ENCODE measurements around the gene PPP1R9B.

Gene PPP1R9B

DNA sequence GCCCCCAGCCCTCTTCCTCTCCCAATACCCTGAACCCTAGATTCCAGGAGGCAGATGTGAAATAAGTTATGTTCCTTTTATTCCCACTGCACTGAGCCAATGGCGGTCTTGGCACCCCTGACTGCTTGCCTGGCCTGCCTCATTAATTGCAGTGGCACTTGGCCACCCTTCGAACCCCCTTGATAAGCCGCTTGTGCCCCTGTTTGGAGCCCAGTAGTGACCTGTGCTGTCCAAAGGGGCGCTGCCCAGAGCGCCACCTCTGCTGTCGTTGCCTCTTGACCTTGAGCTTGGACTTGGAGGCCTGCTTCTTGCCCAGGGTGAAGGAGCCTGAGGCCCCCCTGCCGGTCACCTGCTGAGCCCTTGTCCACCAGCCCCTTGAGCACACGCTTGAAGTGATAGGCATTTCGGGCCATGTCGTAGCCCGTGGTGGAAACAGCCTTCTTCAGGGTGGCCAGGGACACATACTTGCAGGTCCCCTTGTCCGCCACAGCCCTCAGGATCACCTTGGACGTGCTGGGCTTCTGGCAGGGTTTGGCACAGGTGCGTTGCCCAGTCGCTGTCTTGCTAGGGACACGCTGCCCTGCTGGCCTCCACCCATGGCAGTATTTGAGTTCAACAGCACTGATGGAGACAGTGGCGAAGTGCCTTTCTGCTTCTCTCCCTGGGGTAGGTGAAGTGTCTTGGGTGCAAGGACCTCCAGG is 21.0 kb upstream of the PPP1R9B start:
- no peak for DNase-seq

DNA sequence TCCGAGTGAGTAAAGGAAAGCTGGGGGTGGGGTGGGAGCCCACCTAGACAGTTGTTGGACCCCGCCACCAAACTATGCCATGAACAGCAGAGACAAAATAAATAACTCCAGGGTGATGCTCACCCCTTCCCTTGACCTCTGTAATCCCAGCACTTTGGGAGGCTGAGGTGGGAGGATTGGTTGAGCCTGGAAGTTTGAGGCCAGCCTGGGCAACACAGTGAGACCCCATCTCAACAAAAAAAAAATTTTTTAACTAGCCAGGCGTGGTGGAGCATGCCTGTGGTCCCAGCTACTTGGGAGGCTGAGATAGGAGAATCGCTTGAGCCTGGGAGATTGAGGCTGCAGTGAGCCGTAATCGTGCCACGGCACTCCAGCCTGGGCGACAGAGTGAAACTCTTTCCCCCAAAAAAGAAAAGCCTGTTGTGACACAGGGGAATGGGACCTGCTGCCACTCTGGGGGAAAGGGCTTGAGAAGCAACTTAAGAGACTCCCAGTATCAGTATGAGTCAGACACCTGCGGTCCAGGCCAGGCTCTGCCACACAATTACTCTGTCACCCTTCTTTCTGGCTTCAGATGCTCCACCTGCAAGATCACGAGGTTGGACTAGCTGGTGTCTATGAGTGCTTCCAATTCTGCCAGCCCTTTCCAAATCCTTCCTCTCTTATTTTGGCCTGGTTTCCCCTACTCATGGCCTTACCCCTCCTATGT is 20.3 kb upstream of the PPP1R9B start:
- DNase-seq = no peak

DNA sequence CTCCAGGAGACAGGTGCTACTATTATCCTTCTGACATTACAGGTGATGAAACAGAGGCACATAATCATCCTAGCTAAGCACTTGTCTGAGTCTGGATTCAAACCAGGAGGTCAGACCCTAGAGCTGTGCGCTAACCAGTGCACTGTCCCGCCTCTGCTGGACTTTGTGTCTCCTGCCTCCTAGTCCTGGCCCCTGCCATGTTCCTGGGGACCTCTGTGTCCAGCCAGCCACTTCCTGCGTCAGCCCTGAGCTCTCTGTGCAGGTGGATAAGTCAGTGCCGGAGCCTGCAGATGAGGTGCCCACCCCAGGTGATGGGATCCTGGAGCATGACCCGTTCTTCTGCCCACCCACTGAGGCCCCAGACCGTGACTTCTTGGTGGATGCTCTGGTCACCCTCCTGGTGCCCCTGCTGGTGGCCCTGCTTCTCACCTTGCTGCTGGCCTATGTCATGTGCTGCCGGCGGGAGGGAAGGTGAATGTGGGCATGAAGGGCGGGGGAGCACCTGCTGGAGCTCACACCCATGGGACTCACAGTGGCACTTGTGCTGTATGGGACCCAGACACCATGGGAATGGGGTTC is 19.5 kb upstream of the PPP1R9B start:
- no peak for DNase-seq

GRCh38 chr17:50169121-50169764 is 18.8 kb upstream of the PPP1R9B start:
- peak; percentile 78 for DNase-seq

GRCh38 chr17:50168319-50168718 is 17.8 kb upstream of the PPP1R9B start:
- DNase-seq = no peak

- DNase-seq = no peak
Observed at GRCh38 chr17:50167371-50167770, 16.9 kb upstream of the PPP1R9B start.

DNA sequence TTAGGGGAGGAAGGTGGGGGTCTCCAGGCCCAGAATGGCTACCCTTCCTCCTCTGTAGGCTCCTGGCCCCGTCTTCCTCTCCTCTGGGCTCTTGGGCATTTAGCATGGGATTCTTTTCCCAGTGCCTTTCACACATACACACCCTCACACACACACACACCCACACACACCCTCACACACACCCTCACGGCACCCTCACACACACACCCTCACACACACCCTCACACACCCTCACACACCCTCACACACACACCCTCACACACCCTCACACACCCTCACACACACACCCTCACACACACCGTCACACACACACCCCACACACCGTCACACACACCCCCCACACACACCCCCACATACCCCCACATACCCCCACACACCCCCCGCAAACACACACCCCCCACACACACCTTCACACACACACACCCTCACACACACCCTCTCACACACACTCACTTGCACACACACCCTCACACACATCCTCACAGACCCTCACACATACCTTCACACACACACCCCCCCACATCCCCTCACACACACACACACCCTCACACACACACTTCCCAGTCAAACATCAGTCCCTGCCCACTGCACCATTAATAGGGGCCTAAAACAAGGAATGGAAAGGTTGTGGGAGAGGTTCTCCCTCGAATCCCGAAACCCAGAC is 16.2 kb upstream of the PPP1R9B start:
- no peak for DNase-seq

DNA sequence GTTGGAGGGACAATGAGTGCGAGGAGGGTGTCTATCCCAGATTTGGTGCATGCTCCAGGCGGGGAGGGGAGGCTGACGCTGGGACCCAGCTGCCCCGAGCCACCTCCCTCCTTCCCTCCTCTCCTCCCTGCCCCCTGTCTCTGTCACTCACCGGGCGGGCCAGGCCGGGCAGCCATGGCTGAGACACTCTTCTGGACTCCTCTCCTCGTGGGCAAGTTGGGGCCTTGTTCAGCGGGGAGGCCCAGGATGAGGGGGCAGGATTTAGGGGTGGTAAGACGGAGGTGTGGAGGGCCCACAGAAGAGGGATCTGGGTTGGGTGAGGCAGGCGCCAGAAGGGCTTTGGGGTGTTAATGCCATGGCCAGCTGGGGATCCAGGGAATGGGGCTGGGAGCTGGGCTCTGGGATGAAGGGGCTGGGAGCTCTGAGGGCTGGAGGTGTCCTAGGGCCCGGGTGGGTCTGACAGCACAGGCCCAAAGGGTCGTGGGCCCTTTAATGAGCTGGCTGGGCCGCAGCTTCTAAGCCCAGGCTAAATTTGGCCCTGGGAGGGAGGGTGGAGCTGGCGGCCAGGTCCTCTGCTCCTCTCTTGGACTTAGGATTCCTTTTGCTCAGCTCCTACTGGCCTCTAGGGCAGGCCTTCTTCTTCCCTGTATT is 15.5 kb upstream of the PPP1R9B start, which contains the start of gene SGCA:
TSS of gene SGCA (plus strand) at position 139 of the 651 bp plus-strand sequence. CDS start at position 175, 36 bp downstream.
- no peak for DNase-seq

- no peak for DNase-seq
Observed at GRCh38 chr17:50165466-50165865, 15.0 kb upstream of the PPP1R9B start.

DNA sequence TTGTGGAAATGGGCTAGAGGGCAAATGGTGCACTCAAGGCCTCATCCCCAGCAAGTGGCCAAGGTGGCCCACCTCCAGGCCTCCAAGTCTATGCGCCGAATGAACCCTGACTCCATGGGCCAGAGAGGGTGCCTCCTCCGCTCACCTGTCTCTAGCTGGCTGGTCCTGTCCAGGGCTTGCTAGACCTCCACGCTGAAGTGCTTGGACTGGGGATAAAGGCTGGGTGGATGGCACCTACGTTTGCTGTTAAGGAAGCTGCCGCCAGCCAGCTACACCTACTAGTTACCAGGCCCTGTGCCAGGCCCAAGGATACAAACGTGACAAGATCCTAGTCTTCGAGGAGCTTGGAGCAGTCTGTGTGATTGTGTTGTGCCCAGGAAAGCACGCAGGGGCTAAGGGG is 14.6 kb upstream of the PPP1R9B start:
- DNase-seq = no peak

- no peak for DNase-seq
Observed at GRCh38 chr17:50164697-50164988, 14.2 kb upstream of the PPP1R9B start.

DNA sequence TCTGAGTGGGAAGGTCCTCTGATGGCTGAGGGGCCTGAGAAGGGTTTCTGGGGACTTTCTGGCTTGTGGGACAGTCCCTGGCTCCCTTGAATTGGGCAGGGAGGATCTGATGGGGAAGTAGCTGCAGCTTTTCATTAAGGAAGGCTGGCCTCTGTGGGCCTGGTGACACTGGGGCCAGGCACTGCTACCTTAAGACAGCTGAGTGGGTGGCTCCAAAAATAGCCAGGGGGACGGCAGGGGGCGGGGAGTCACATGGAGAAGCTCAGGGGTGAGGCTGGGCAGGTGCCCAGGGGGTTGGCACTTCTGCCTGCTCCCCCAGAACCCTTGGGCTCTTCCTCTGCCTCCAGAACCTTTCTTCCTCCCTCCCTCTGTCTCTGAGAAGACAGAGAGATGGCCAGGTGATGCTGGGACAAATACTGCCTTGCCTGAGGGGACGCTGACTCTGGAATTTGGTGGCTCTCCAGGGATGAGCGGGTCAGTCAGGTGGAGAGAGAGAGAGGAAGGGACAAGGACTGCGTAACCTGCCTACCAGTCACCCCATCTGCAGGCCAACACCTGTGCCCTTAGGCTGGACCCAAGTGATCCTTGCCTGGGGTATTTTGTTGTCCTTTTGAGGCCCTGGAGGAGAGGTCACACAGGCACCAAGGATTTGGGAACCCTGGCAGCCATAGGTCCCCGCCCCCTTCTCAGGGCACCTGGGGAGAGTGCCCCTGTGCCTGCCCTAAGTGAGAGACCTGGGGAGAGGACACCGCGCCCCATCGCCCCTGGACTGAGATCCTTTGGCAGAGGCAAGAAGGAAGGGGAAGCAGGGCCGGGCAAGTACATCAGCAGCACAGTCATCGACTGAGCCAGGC is 13.6 kb upstream of the PPP1R9B start:
- DNase-seq = peak; percentile 45

DNA sequence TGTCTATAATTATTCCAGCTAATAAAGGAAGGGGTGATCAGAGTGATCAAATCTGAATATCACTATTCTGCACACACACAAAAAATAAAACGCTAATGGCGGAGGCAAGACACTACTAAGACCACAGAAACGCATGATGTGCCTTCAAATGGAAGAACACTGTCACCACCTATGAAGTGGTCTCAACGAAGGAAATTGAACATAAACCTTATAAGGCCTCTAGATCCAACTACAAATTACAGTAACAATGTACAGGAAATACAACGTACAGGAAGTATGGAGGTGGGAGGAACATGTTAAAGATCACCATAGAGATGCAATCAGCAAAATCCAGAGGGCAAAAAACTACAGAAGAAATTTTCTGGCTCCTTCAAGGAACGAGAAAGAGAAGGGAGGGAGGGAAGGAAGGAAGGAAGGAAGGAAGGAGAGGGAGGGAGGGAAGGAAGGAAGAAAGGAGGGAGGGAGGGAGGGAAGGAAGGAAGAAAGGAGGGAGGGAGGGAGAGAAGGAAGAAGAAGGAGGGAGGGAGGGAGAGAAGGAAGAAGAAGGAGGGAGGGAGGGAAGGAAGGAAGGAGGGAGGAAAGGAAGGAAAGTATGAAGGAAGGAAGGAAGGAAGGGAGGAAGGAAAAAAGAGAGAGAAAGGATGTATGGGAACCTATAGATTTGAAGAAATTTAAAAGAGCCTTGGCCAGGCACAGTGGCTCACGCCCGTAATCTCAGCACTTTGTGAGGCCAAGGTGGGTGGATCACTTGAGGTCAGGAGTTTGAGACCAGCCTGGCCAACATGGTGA is 12.2 kb upstream of the PPP1R9B start:
- DNase-seq = no peak

GRCh38 chr17:50161911-50162288 is 11.4 kb upstream of the PPP1R9B start:
- DNase-seq = no peak

DNA sequence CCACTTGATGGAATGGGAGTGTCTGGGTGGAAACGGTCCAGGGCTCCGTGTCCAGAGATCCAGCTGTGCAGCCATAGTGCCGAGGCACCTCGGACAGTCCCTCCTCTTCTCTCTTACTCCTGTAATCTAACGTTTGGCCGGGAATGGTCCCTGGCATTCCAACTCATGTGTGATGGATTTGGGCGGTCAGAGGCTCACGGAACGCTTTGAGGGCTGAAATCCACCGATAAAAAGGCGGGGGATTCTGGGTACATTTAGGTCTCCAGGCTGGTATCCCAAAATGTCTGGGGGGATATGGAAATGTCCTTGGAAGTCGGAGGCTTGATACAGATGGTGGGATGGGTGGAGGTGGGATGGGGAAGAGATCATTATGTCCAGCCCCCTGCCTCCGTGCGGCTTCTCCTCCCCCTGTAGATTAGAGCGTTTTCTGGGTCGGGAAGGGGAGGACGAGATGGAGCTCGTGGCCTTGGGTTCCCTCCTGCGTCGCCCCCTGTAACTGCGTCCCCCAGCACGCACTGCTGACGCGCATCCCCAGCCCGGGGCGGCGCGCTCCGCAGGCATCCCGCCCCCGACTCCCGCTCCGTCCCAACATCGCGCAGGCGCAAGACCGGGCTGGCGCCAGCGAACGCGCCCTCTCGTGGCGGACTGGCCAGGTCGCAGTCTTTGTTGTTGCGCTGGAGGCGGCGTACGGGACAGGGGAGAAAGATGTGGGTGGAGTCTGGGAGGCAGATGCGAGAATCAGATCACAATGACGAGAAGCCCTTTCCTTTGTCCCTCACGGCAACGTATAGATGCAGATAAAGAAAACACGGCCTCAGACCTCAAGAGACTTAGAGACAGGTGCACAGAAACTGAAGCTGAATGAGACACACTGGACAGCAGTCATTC is 10.8 kb upstream of the PPP1R9B start:
- peak; percentile 94 for DNase-seq

DNA sequence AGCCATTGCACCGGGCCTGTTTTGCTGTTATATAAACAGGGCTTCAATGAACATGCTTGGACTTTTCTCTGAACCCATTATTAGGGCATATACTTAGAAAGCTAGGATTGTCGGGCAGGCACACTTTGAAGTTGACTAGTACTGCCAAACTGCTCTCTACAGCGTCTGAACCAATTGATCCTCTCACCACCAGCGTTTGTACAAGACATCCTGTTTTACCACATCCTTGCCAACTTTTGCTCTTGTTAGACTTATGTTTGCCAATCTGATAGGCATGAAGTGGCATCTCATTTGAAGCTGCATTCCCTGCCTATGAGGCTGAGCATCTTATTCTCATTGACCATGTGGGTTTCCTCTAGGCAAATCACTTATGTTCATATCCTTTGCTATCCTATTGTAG is 7.4 kb upstream of the PPP1R9B start:
- DNase-seq = no peak

DNA sequence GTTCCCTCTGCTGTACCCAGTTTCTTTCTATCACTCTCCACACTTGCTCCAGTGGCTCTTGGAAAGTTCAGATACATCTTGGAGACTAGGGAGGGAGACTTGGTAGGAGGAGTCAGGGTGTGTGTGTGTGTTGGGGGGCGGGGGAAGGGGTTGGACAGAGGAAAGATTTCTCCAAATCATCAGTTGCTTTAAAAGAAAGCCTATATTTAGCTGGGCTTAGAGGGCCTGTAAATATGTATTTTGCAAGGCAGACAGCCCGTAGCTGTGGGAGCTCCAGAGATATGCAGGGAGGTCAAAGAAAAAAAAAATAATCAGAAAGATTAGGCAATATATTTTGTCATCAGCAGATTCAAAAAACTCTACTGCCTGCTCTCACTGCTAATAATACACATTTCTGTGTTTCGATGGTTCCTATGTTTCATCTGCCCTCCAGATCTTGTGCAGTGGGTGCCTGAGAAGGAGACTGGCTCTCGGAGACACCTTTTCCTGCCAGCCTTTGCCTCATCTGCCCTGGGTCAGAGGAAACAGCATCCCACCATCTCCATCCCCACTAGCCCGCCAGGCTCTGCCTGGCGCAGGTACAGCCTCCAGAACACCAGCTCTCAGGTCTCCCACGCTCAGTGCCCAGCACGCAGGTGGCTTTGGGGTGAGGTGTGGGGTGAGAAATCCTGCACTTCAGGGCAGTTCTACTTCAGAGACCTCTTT is 4.8 kb upstream of the PPP1R9B start:
- no peak for DNase-seq

DNA sequence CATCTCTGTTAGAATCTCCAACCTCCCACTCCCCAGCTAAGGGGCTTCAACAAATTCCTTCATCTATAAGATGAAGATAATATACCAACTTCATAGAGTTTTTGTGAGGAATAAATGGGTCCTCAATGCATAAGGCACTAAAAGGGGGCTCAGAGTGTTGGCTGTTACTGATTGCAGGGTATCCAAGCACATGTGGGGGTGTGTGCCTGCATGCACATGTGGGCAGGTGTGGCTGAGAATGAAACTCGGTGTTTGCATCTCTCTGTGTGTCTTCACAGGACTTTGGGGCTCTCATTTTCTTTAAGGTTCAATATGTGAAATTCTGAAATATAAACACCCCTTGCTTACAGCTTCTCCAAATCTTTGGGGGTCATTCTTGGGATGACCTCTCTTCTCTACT is 4.1 kb upstream of the PPP1R9B start:
- no peak for DNase-seq

All from CD4-positive, alpha-beta T cell treated with Interleukin-15 for 1 hour (primary cell).